ENCODE results near the gene KCNN2. TPM values are rescaled to one million over a fixed set of nuclear protein-coding genes. Genes with fewer than 3 reads are reported as not detected.
A peak's percentile ranks its signal among the peaks of the same experiment; 100 is the strongest.

KCNN2 gene
- total and polyA plus RNA-seq, 2 of the 8 experiments (the other 6 are each of a cell fraction or from before 2014, with no cell fraction given), result 13.1 to 18.6 TPM

GRCh38 chr5:114362197-114362976, 517 bp downstream of the KCNN2 start (continued):
- TF ChIP-seq E2F6 (IDR thresholded peaks at IDR 0.05), result peak; percentile 7
- TF ChIP-seq KDM5A (IDR thresholded peaks at IDR 0.05; ENCODE audit: low read length), result no peak
- TF ChIP-seq CTBP2 (IDR thresholded peaks at IDR 0.05; ENCODE audit: borderline replicate concordance, insufficient read depth, insufficient read length, low read length), result no peak
- no peak for TF ChIP-seq BRCA1 (IDR thresholded peaks at IDR 0.05; ENCODE audit: low read depth, low read length)
- TF ChIP-seq SP4 (IDR thresholded peaks at IDR 0.05; ENCODE audit: low read length), result peak; percentile 63; the same call in 1 of the 2 replicates
- no peak for TF ChIP-seq ATF2 (IDR thresholded peaks at IDR 0.05; ENCODE audit: low read length)
- no peak for TF ChIP-seq RNF2 (IDR thresholded peaks at IDR 0.05; ENCODE audit: borderline replicate concordance, low read depth, low read length, missing control alignments, poor library complexity, severe bottlenecking)
- peak; percentile 9; the same call in 1 of the 2 replicates for TF ChIP-seq MAX (IDR thresholded peaks at IDR 0.05)
- peak; percentile 0 to 5; a peak in 2 of 4 replicates for TF ChIP-seq RAD21 (IDR thresholded peaks at IDR 0.05 in 1 of 2, conservative IDR thresholded peaks at IDR 0.05 in 1 of 2; ENCODE audit: low read depth in 2 of 2, low read length in 2 of 2)
- no peak; the same call in 1 of the 2 replicates for TF ChIP-seq PHF8 (conservative IDR thresholded peaks at IDR 0.05; ENCODE audit: low read depth, low read length)
